Fibroblast of lung (primary cell): ENCODE data around the gene PDE4D. TPM values are rescaled to one million over a fixed set of nuclear protein-coding genes. Genes with fewer than 3 reads are reported as not detected.

Source experiments
- DNase-seq, 2 donors: peaks; one replicate each; pipeline versions ENCODE4 v3.0.0 to v3.0.0-alpha.2; 2010; ENCODE audit warnings: low read depth in 2 of 2
- H2AFZ ChIP-seq: 2 replicates; pipeline ENCODE4 v1.5.1; 2012; ENCODE audit warnings: low read length, control low read depth, inconsistent platforms
- H3K27ac ChIP-seq: 2 replicates; pipeline ENCODE4 v1.5.1; 2011; ENCODE audit warnings: low read length, control low read depth; ENCODE audit not compliant: insufficient read depth
- H3K27me3 ChIP-seq: 2 replicates; pipeline ENCODE4 v1.5.1; 2011; ENCODE audit warnings: mild to moderate bottlenecking, low read length; ENCODE audit not compliant: control insufficient read depth, insufficient read depth
- H3K36me3 ChIP-seq: 2 replicates; pipeline ENCODE4 v1.5.1; 2011; ENCODE audit warnings: low read length; ENCODE audit not compliant: control insufficient read depth, insufficient read depth
- H3K4me1 ChIP-seq: 2 replicates; pipeline ENCODE4 v1.5.1; 2011; ENCODE audit warnings: low read length; ENCODE audit not compliant: control insufficient read depth, insufficient read depth; ENCODE audit errors: extremely low read depth
- H3K4me2 ChIP-seq: 2 replicates; pipeline ENCODE4 v1.5.1; 2011; ENCODE audit warnings: low read length, control low read depth; ENCODE audit not compliant: insufficient read depth; ENCODE audit errors: extremely low read depth
- H3K4me3 ChIP-seq, 4 experiments: fragments of 200-600 bp in 1 of 4; sonication (generic) in 1 of 4; replicated peaks in 1 of 4; 2 replicates each; pipeline ENCODE4 v1.5.1; 2011 to 2016; ENCODE audit warnings: low read length in 4 of 4, low read depth in 3 of 4, mild to moderate bottlenecking in 3 of 4, control low read depth in 2 of 4, inconsistent platforms in 1 of 4, mixed read lengths in 1 of 4; ENCODE audit not compliant: insufficient read depth in 1 of 4; ENCODE audit errors: control extremely low read depth in 1 of 4
- H3K79me2 ChIP-seq: 2 replicates; pipeline ENCODE4 v1.5.1; 2012; ENCODE audit warnings: mild to moderate bottlenecking, low read length, inconsistent platforms; ENCODE audit not compliant: control insufficient read depth, insufficient read depth
- H3K9ac ChIP-seq: 2 replicates; pipeline ENCODE4 v1.5.1; 2011; ENCODE audit warnings: mild to moderate bottlenecking, low read length, control low read depth; ENCODE audit not compliant: insufficient read depth
- H3K9me3 ChIP-seq: 2 replicates; pipeline ENCODE4 v1.5.1; 2012; ENCODE audit warnings: low read depth, low read length; ENCODE audit not compliant: control insufficient read depth, insufficient read depth
- H4K20me1 ChIP-seq: 2 replicates; pipeline ENCODE4 v1.5.1; 2011; ENCODE audit warnings: low read length; ENCODE audit not compliant: control insufficient read depth, insufficient read depth; ENCODE audit errors: extremely low read depth
- EZH2 ChIP-seq: IDR thresholded peaks from 2 replicates; pipeline ENCODE4 v1.5.1; 2012; ENCODE audit warnings: low read length, control low read depth, mild to moderate bottlenecking; ENCODE audit errors: missing control alignments
- polyA plus RNA-seq, 2 donors: library from polyadenylated mRNA; depleted of rRNA in 1 of 2; stranded (reverse) in 1 of 2; unstranded in 1 of 2; fragments of >200 nt; gene quantifications; 2 replicates each; pipeline ENCODE4 v1.2.1, GENCODE V29; 2011 to 2012; ENCODE audit warnings: missing spikeins in 1 of 2
- total RNA-seq: library from RNA; depleted of rRNA; stranded (reverse); fragments of >200 nt; gene quantifications from 2 replicates; pipeline ENCODE4 v1.2.1, GENCODE V29; 2014
- TF ChIP-seq, protein P1 (sequence below), 2 donors: IDR thresholded peaks in 1 of 2; conservative IDR thresholded peaks in 1 of 2; 1 replicate in 1 of 2; 2 replicates in 1 of 2; pipeline ENCODE4 v1.5.1; 2011 to 2012; ENCODE audit warnings: low read length in 2 of 2, control low read depth in 1 of 2, inconsistent platforms in 1 of 2, low read depth in 1 of 2, mild to moderate bottlenecking in 1 of 2

PDE4D gene
- total and polyA plus RNA-seq, 2 donors (not counting 1 experiment from before 2014, with no cell fraction given): 2.1 to 8.3 TPM

DNA sequence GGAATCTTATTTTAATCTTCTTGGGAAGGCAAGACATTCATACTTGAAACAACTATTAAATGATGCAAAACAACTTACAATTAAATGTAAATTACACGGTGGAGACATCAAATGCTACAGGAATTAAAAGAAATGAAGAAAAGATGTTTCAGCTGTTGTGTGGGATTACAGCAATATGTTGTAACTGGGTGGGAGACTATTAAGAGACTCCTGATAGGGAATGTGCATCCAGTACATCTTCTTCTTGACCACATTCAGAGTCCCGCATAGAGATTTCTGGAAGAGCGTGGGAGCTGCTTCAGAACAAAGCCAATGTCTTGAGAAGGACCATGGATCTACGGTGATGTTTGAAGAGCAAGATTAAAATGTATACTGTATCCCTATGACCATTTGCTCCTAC, 199.1 kb downstream of the PDE4D start:
- Histone ChIP-seq H2AFZ (no peak overlapping the region), H3K79me2 (no peaks in the 10 kb centered on the region), H3K4me3 (no peak overlapping the region), H3K36me3 (no peaks in the 10 kb centered on the region), H4K20me1 (no peaks in the 10 kb centered on the region), H3K9me3 (no peaks in the 10 kb centered on the region), H3K27me3 (no peaks in the 10 kb centered on the region), H3K27ac (no peak overlapping the region), H3K4me1 (no peaks in the 10 kb centered on the region), H3K9ac (no peak overlapping the region), H3K4me2 (no peak overlapping the region)
- no peak for DNase-seq
- TF ChIP-seq EZH2: no peak
- TF ChIP-seq, protein P1, sequence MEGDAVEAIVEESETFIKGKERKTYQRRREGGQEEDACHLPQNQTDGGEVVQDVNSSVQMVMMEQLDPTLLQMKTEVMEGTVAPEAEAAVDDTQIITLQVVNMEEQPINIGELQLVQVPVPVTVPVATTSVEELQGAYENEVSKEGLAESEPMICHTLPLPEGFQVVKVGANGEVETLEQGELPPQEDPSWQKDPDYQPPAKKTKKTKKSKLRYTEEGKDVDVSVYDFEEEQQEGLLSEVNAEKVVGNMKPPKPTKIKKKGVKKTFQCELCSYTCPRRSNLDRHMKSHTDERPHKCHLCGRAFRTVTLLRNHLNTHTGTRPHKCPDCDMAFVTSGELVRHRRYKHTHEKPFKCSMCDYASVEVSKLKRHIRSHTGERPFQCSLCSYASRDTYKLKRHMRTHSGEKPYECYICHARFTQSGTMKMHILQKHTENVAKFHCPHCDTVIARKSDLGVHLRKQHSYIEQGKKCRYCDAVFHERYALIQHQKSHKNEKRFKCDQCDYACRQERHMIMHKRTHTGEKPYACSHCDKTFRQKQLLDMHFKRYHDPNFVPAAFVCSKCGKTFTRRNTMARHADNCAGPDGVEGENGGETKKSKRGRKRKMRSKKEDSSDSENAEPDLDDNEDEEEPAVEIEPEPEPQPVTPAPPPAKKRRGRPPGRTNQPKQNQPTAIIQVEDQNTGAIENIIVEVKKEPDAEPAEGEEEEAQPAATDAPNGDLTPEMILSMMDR (conservative IDR thresholded peaks at IDR 0.05 in 1 of 2, IDR thresholded peaks at IDR 0.05 in 1 of 2; ENCODE audit: low read depth in 1 of 2, low read length in 2 of 2): no peak

DNA sequence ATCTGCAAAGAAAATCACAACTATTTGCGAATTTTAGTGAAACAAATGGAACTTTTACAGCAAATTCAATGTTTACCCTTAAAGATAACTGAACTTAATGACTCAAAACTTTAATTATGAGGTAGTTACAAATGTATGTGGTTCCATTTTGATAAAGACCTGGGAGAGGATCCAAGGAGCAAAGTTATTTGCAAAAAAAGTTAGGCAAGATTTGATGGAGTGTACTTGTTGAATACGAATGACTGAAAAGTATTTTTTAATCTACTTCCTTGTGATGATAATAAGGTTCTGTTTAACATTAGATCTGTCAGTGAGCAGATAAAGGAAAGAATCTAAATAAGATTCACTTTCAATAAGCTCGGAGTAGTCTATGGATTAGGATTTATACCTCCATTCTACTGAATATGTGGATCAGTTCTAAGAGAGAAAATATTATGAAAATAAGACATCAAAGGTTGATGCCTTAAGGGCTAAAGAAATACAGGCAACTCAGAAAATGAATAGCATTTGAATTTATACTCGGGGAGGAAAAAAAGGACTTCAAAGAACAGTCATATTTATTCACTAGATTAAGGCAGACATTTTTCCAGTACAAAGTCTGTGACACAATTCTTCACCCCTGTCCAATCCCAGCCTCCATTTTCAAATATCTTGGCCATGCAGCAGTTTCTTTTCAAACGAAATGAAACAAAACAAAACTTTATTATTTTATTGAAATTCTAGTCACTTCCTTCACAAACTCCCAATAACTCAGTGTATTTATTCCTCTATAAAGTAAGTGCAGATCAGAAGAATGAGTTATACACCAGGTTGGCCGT, 199.8 kb downstream of the PDE4D start:
- H3K27ac ChIP-seq: no peak overlapping the region
- H2AFZ ChIP-seq: no peak overlapping the region
- DNase-seq: peak; percentile 45 to 47

DNA sequence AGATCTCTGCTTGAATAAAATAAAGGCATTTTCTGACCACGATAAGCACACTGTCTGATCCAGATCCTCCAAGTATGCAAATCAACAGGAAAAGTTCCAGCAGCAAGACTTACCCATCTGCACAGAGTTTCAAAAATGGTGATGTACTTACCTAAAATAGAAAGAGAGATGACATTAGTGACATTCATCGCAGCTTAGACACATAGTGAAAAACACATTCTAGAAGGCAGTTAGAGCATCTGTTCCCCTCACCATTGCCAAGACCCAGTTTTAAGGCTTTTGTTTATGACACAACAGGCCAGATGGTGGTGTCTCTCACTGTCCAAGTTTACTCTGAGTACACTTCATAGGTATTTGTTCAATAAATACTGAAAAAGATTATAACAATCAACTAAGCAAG, 207.7 kb downstream of the PDE4D start:
- Histone ChIP-seq H3K27me3 (no peaks in the 10 kb centered on the region), H3K27ac (no peak overlapping the region), H3K9me3 (no peaks in the 10 kb centered on the region), H2AFZ (no peak overlapping the region), H3K4me1 (no peaks in the 10 kb centered on the region), H3K4me2 (no peak overlapping the region), H3K9ac (no peak overlapping the region), H4K20me1 (no peaks in the 10 kb centered on the region), H3K79me2 (no peaks in the 10 kb centered on the region), H3K36me3 (no peaks in the 10 kb centered on the region), H3K4me3 (no peak overlapping the region)
- DNase-seq: peak; percentile 65 to 67
- TF ChIP-seq, protein P1 (conservative IDR thresholded peaks at IDR 0.05 in 1 of 2, IDR thresholded peaks at IDR 0.05 in 1 of 2; ENCODE audit: low read depth in 1 of 2, low read length in 2 of 2): no peak

More for the DNA sequence above, 199.8 kb downstream of the PDE4D start:
- no peak overlapping the region for H3K4me2 ChIP-seq
- TF ChIP-seq EZH2: no peak
- TF ChIP-seq, protein P1 (conservative IDR thresholded peaks at IDR 0.05 in 1 of 2, IDR thresholded peaks at IDR 0.05 in 1 of 2; ENCODE audit: low read depth in 1 of 2, low read length in 2 of 2): no peak
- no peaks in the 10 kb centered on the region for H3K9me3 ChIP-seq
- H3K4me3 ChIP-seq: no peak overlapping the region
- no peaks in the 10 kb centered on the region for H4K20me1 ChIP-seq
- no peaks in the 10 kb centered on the region for H3K4me1 ChIP-seq
- no peaks in the 10 kb centered on the region for H3K36me3 ChIP-seq
- H3K79me2 ChIP-seq: no peaks in the 10 kb centered on the region
- H3K9ac ChIP-seq: no peak overlapping the region
- no peaks in the 10 kb centered on the region for H3K27me3 ChIP-seq
